ENCODE measurements around the gene ADNP2. TPM values are rescaled to one million over a fixed set of nuclear protein-coding genes. Genes with fewer than 3 reads are reported as not detected.
A peak's percentile ranks its signal among the peaks of the same experiment; 100 is the strongest.

The ADNP2 gene
- total RNA-seq, 4 donors from 2014 or later: 17.1 to 18.9 (median 17.3) TPM

DNA sequence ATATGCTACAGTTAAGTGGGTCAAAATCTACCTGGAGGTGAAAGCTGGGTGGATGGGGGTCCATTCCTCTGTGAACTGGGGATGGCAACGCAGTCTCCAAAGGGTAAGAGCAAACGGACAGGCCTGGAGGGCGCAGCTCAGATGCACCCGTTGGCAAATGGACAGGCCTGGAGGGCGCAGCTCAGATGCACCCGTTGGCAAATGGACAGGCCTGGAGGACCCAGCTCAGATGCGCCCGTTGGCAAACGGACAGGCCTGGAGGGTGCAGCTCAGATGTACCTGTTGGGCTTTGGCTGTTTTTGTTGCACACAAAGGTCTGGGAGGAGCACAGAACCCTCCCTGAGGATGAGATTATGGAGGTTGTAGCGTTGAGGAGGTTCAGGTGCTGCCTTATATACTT is 41.2 kb upstream of the ADNP2 start:
- Histone ChIP-seq H3K36me3 (no peaks in the 10 kb centered on the region), H3K27ac (replicated peaks in 1 of 4) (no peak overlapping the region), H3K4me3 (no peak overlapping the region), H3K27me3 (no peaks in the 10 kb centered on the region), H3K4me1 (no peaks in the 10 kb centered on the region), H3K9me3 (no peaks in the 10 kb centered on the region)
- TF ChIP-seq EP300 (IDR thresholded peaks at IDR 0.05) (no peak), POLR2A (IDR thresholded peaks at IDR 0.05; ENCODE audit: low read depth) (no peak)
- TF ChIP-seq, protein P1, sequence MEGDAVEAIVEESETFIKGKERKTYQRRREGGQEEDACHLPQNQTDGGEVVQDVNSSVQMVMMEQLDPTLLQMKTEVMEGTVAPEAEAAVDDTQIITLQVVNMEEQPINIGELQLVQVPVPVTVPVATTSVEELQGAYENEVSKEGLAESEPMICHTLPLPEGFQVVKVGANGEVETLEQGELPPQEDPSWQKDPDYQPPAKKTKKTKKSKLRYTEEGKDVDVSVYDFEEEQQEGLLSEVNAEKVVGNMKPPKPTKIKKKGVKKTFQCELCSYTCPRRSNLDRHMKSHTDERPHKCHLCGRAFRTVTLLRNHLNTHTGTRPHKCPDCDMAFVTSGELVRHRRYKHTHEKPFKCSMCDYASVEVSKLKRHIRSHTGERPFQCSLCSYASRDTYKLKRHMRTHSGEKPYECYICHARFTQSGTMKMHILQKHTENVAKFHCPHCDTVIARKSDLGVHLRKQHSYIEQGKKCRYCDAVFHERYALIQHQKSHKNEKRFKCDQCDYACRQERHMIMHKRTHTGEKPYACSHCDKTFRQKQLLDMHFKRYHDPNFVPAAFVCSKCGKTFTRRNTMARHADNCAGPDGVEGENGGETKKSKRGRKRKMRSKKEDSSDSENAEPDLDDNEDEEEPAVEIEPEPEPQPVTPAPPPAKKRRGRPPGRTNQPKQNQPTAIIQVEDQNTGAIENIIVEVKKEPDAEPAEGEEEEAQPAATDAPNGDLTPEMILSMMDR (IDR thresholded peaks at IDR 0.05): no peak
- peak; percentile 47 for DNase-seq (ENCODE audit: extremely low spot score)
- intact Hi-C loops (cut with DNase I): no loop called here
- 96% methylated on average over 6 of the region's 10 CpGs for WGBS

DNA sequence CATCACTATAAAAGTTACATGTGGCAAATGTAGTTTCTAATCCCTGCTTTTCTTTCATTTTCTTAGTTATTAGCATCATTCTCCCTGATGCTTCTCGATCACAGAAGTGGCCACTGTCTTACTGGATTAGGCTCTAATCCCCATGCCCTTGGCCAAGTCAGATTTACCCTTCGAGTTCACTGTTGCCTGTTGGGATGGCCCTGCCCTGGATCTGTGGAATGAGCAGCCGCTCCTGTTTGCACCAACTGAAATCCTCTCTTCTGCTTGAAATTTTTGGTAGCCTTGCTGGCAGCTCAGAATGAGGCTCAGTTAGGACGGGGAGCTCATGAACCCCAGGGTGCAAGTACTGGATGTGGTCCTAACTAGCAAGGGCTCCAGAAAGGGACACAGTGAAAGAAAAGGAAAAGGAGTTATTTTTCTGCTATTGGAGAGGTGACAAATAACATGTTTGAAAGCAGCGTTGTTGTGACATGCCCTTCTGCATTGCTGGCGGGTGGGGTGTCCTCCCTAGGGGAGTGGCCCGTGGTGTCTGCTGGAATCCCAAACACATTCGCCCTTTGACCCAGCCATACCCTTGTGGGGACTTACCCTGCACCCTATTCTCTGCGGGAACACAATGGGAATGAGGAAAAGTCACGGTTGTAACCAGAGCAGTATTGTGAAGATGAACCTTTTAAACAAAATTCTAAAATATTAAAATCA is 40.3 kb upstream of the ADNP2 start:
- Histone ChIP-seq H3K4me1 (no peaks in the 10 kb centered on the region), H3K27me3 (no peaks in the 10 kb centered on the region), H3K27ac (replicated peaks in 1 of 4) (no peak overlapping the region), H3K4me3 (no peak overlapping the region), H3K36me3 (peaks cover 0 to 1% (median 0%) of the 10 kb centered on the region in 4 donors), H3K9me3 (no peaks in the 10 kb centered on the region)
- 84% methylated on average over 10 of the region's 10 CpGs for WGBS
- DNase-seq (ENCODE audit: extremely low spot score): peak; percentile 66
- intact Hi-C loops (cut with DNase I): no loop called here
- no peak for TF ChIP-seq POLR2A (IDR thresholded peaks at IDR 0.05; ENCODE audit: low read depth)

DNA sequence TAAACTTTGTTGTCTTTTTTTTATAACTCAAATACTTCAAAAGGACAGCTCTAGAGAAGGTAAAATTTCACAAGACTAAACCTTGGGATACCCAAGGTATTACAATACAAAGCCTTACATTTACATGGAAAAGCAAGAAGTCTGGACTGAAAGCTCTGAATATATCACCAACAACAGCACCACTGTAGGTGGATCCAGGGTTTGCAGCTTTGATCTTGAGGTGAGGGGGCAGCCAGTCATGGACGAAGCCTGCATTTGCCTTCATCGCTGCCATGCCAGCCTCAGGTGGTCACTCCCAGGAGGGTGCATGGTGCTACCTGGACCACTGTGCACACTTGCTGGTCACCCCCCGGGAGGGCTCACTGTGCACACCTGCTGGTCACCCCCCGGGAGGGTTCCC is 38.2 kb upstream of the ADNP2 start:
- no peaks in the 10 kb centered on the region for H3K4me1 ChIP-seq
- intact Hi-C loops (cut with DNase I): no loop called here
- TF ChIP-seq POLR2AphosphoS5 (IDR thresholded peaks at IDR 0.05) (no peak), POLR2A (IDR thresholded peaks at IDR 0.05; ENCODE audit: low read depth) (no peak), EP300 (IDR thresholded peaks at IDR 0.05) (no peak)
- TF ChIP-seq, protein P1 (IDR thresholded peaks at IDR 0.05): no peak
- H3K36me3 ChIP-seq: peaks cover 0 to 6% (median 3%) of the 10 kb centered on the region in 4 donors
- 88% methylated on average over 2 of the region's 4 CpGs for WGBS
- H3K27ac ChIP-seq (replicated peaks in 1 of 4): no peak overlapping the region
- no peak overlapping the region for H3K4me3 ChIP-seq
- H3K9me3 ChIP-seq: no peaks in the 10 kb centered on the region
- no peaks in the 10 kb centered on the region for H3K27me3 ChIP-seq
- no peak for DNase-seq (ENCODE audit: extremely low spot score)

DNA sequence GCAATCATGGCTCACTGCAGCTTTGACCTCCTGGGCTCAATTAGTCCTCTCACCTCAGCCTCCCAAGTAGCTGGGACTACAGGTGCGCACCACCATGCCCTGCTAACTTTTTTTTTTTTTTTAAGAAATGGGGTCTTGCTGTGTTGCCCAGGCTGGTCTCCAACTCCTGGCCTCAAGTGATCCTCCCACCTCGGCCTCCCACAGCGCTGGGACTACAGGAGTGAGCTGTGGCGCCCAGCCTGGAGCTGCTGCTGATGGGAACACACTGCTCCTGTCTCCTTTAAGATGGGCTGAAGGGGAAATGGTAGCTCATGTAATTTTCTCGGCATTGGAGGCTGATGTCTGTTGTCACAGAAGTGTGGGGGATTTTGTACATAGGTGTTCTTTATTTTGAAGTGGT is 34.9 kb upstream of the ADNP2 start:
- Histone ChIP-seq H3K4me3 (no peak overlapping the region), H3K9me3 (no peaks in the 10 kb centered on the region), H3K36me3 (peaks cover 0 to 6% (median 3%) of the 10 kb centered on the region in 4 donors), H3K4me1 (no peaks in the 10 kb centered on the region), H3K27ac (replicated peaks in 1 of 4) (no peak overlapping the region), H3K27me3 (no peaks in the 10 kb centered on the region)
- 88% methylated on average over 5 of the region's 5 CpGs for WGBS
- TF ChIP-seq EP300 (IDR thresholded peaks at IDR 0.05): no peak
- no peak for TF ChIP-seq POLR2AphosphoS5 (IDR thresholded peaks at IDR 0.05)
- TF ChIP-seq POLR2A (IDR thresholded peaks at IDR 0.05; ENCODE audit: low read depth): no peak
- DNase-seq (ENCODE audit: extremely low spot score): no peak
- intact Hi-C loops (cut with DNase I): no loop called here

DNA sequence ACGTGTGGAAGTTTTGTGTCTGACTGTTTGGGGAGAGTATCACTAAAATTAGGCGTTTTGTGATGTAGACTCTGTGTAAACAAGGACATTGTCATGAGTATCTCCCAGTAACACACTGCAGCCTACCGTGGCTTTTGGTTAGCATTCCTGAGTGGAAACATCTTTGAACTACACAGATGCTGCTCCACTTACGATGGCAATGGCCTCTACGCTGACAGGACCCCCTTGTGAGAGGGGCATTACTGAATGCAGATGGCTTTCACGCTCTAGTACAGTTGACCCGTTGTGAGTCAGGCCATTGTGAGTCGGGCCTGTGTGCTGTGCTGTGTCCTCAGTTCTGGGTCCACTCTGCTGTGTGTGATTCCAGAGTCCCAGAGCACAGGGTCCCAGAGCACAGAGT is 34.4 kb upstream of the ADNP2 start:
- TF ChIP-seq POLR2A (IDR thresholded peaks at IDR 0.05; ENCODE audit: low read depth) (no peak), POLR2AphosphoS5 (IDR thresholded peaks at IDR 0.05) (no peak), EP300 (IDR thresholded peaks at IDR 0.05) (no peak)
- TF ChIP-seq, protein P1 (IDR thresholded peaks at IDR 0.05): no peak
- Histone ChIP-seq H3K4me1 (no peaks in the 10 kb centered on the region), H3K4me3 (no peak overlapping the region), H3K27me3 (no peaks in the 10 kb centered on the region), H3K36me3 (peaks cover 0 to 6% (median 3%) of the 10 kb centered on the region in 4 donors), H3K27ac (replicated peaks in 1 of 4) (no peak overlapping the region), H3K9me3 (no peaks in the 10 kb centered on the region)
- intact Hi-C loops (cut with DNase I): no loop called here
- no peak for DNase-seq (ENCODE audit: extremely low spot score)
- 89% methylated on average over 8 of the region's 8 CpGs for WGBS

DNA sequence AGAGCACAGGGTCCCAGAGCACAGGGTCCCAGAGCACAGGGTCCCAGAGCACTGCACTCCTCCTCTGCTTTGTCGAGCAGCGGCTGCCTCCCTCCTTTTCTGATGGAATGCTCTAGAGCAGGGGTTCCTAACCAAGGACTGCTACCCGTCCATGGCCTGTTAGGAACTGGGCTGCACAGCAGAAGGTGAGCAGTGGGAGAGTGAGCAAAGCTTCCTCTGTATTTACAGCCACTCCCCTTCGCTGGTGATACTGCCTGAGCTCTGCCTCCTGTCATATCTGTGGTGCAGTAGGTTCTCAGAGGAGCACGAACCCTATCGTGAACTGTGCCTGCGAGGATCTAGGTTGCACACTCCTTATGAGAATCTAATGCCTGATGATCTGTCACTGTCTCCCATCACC is 33.1 kb upstream of the ADNP2 start:
- H3K4me3 ChIP-seq: no peak overlapping the region
- peaks cover 0 to 15% (median 3%) of the 10 kb centered on the region in 4 donors for H3K36me3 ChIP-seq
- WGBS: 98% methylated on average over 4 of the region's 7 CpGs
- no peaks in the 10 kb centered on the region for H3K9me3 ChIP-seq
- H3K4me1 ChIP-seq: no peaks in the 10 kb centered on the region
- TF ChIP-seq, protein P1 (IDR thresholded peaks at IDR 0.05): no peak
- H3K27ac ChIP-seq (replicated peaks in 1 of 4): no peak overlapping the region
- intact Hi-C loops (cut with DNase I): no loop called here
- peak; percentile 45 for DNase-seq (ENCODE audit: extremely low spot score)
- H3K27me3 ChIP-seq: no peaks in the 10 kb centered on the region

Data from esophagus muscularis mucosa (tissue), 4 donors.